ENCODE data around the gene CD69. TPM values are rescaled to one million over a fixed set of nuclear protein-coding genes. Genes with fewer than 3 reads are reported as not detected.

CD69 gene
- total RNA-seq, 1 experiment from 2014 or later, result not detected

- no peak overlapping the region for H4K8ac ChIP-seq (replicated peaks; ENCODE audit: insufficient read length, low read depth, low read length)
- H4K5ac ChIP-seq (ENCODE audit: insufficient read length, low read depth, low read length), result no peak overlapping the region
- no CpG with 5 or more reads among the region's 3 CpGs for WGBS (ENCODE audit: extremely low coverage, insufficient read length, low lambda C conversion rate)
- no peak overlapping the region for H2BK5ac ChIP-seq (ENCODE audit: insufficient read length, low read length)
- H2AK5ac ChIP-seq (ENCODE audit: insufficient read length, low read length), result no peak overlapping the region
- no peak overlapping the region for H3K18ac ChIP-seq (ENCODE audit: insufficient read length, low read depth, low read length)
- Mint-ChIP-seq H3K4me3 (no peak overlapping the region), H3K4me1 (peaks cover 14 to 16% of the 10 kb centered on the region in 2 experiments; a peak in 3 of 4 replicates), H3K27ac (no peak overlapping the region), H3K9me3 (no peaks in the 10 kb centered on the region), H3K36me3 (ENCODE audit: insufficient read depth in 1 of 3, low read depth in 3 of 3) (no peaks in the 10 kb centered on the region), H3K27me3 (ENCODE audit: low read depth) (no peaks in the 10 kb centered on the region)
- H3K79me1 ChIP-seq (ENCODE audit: insufficient read depth, low read depth, low read length, poor library complexity, severe bottlenecking), result no peaks in the 10 kb centered on the region
- no peaks in the 10 kb centered on the region for H3K27me3 ChIP-seq (ENCODE audit: insufficient read depth, low read length)
- no peak overlapping the region for H3K9ac ChIP-seq (ENCODE audit: extremely low read depth, insufficient read length, low read length)
- H3K27ac ChIP-seq (ENCODE audit: insufficient read length, low read depth, low read length), result no peak overlapping the region
- no peaks in the 10 kb centered on the region for H3K4me1 ChIP-seq (ENCODE audit: insufficient read depth, low read length)
- no peaks in the 10 kb centered on the region for H3K9me3 ChIP-seq (ENCODE audit: control insufficient read depth, low read depth, low read length)
- H3K56ac ChIP-seq (ENCODE audit: insufficient read length, low read depth, low read length), result no peak overlapping the region
- no peak overlapping the region for H3K4ac ChIP-seq (ENCODE audit: low read depth, low read length)
- H3K23me2 ChIP-seq (ENCODE audit: insufficient read length, low read depth, low read length, poor library complexity, severe bottlenecking), result no peaks in the 10 kb centered on the region
- no peaks in the 10 kb centered on the region for H3K79me2 ChIP-seq (ENCODE audit: insufficient read depth, low read length)
- no peak overlapping the region for H2BK20ac ChIP-seq (ENCODE audit: low read depth, low read length, poor library complexity, severe bottlenecking)
- no peak overlapping the region for H2BK15ac ChIP-seq (ENCODE audit: low read depth, low read length)
- no peak overlapping the region for H2AFZ ChIP-seq (ENCODE audit: low read length)
- no peak overlapping the region for H3K23ac ChIP-seq (ENCODE audit: insufficient read length, low read depth, low read length)
- H2BK12ac ChIP-seq (ENCODE audit: insufficient read length, low read depth, low read length), result no peak overlapping the region
- no peak for TF ChIP-seq CTCF (conservative IDR thresholded peaks at IDR 0.05)
- no peaks in the 10 kb centered on the region for H4K20me1 ChIP-seq (ENCODE audit: control insufficient read depth, insufficient read depth, insufficient read length)
- no peak overlapping the region for H4K91ac ChIP-seq (ENCODE audit: insufficient read length, low read depth, low read length)
- DNase-seq, result no peak
- no peak overlapping the region for H2BK120ac ChIP-seq (ENCODE audit: low read depth, low read length, poor library complexity, severe bottlenecking)
- no peak overlapping the region for H3K4me2 ChIP-seq (ENCODE audit: insufficient read depth, insufficient read length, low read length)
- no peak overlapping the region for H3K14ac ChIP-seq (ENCODE audit: insufficient read depth, low read length)
- H3T11ph ChIP-seq (ENCODE audit: low read length), result no peak overlapping the region
Measured at GRCh38 chr12:9758119-9758518, 2.6 kb downstream of the CD69 start.

Data from H9 (cell line).